Hepatic stellate cell (primary cell): ENCODE results near the gene COL4A1.

ENCODE experiments used
- DNase-seq: peaks from one replicate; pipeline ENCODE4 v3.0.0; 2011; ENCODE audit warnings: low spot score

The COL4A1 gene

DNA sequence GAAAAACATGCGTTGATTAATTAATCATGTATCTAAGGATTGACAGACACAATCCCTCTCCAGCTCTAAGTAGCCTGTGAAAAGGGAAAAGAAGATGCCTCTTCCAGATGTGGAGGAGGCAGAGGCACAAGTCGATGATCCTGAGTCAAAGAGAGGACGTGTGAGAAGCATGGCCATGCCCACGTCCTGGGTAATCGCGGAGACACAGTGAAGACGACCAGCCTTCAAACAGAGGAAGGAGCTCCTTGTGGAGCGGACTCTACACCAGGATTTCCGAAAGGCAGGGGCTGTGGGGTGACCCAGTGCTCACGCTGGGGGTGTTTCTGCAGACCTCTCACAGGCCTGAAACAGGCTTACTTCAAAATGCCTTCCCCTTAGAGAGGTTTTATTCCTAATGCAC lies 70.5 kb downstream of the COL4A1 start:
- DNase-seq = no peak

DNA sequence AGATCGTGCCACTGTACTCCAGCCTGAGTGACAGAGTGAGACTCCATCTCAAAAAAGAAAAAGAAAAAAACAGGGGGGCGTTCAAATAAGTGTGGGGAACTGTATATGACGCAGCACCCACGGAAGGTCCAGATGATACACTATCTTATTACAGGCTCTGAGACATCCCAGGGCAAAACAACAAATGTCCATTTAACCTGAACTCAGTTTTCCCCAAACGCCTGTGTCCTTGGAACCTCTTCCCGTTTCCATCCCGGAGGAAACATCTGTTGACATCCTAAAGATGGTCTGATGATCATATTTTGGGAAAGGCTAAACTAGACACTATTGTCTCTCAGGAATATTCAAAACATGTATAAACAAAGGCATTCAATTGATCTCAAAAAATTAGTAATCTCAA lies 72.4 kb downstream of the COL4A1 start:
- no peak for DNase-seq

DNA sequence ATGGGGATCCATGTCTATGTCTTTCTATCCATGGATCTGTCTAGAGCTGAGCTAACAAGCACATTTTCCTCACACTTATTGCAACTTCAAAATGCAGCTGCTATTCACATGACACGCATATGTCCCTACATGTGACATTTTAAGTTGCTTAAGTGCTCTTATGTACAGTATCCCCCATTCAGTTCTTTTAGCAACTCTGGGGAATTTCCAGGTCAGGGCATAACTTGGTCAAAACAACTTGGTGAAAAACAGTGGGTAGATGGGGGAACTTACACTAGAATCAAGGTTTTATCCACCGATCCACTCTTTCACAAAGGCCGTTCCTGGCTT lies 73.0 kb downstream of the COL4A1 start:
- no peak for DNase-seq

DNA sequence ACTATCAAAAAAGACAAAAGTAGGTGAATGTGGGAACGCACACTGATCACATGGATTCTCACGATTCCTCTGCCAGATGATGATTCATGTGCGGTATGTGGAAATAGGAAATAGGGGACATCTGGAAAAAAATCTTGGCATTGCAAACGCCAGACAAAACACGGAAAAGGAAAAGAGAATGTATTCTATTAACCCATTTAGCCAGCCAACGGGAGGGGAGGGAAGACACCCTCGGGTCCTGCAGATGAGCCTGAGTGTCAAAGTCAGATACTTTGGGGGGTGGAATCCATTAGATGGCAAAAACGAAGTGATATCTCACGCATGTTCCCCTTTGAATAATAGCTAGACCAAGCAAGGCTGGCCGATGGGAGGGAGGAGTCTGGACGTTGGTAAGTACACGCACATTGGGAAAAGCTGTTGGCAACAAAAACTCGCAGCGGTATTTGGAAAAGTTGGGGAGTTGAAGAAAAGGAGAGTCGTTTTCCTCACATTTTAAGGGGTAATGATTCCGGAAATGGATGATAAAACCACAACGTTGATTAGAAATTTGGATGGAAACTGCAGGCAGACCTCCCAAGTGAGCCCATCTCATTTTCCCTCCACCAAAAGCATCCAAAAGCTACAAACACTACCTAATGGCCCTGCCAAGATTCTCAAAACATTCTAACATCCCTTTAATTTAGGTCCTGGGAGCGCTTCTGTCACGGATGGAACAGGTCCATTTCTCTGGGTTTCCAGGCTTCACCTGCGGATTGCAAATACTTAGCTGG lies 73.6 kb downstream of the COL4A1 start:
- DNase-seq = peak; percentile 58

DNA sequence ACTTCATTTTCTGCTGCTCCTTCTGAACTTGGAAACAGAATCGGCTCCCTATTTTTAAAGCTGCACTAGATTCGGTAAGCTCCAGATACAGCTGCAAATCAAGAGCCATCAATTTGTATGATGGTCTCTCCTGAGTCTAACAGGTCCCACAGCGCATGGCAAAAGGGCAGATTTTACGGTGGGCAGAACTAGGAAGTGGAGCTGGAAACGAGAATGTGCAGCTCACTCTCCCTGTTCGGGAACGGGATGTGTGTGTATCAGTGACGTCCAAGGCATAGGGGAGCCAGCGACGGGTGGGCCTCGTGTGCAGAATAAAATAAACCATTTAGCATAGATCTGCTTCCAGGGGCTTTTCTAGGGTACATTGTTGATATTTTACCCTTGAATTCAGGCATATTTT lies 74.2 kb downstream of the COL4A1 start:
- DNase-seq = no peak

DNA sequence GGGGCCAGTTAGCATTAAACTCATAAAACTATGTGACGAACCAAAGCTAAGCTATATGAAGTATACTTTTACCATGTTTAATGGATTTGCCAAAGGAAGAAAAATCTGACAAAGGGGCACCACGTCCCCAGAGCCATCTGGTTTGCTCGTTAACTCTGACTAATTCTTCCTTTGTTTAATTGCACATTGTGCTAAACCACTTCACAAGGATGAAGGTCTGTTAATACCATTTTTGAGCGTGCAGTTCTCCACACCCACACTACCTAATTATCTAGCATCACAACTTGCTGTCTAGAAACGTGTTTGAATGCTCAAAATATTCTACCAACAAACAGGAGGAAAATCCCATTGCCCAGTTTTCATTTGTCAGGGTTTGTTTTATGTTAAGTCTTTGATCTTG lies 74.8 kb downstream of the COL4A1 start:
- no peak for DNase-seq

DNA sequence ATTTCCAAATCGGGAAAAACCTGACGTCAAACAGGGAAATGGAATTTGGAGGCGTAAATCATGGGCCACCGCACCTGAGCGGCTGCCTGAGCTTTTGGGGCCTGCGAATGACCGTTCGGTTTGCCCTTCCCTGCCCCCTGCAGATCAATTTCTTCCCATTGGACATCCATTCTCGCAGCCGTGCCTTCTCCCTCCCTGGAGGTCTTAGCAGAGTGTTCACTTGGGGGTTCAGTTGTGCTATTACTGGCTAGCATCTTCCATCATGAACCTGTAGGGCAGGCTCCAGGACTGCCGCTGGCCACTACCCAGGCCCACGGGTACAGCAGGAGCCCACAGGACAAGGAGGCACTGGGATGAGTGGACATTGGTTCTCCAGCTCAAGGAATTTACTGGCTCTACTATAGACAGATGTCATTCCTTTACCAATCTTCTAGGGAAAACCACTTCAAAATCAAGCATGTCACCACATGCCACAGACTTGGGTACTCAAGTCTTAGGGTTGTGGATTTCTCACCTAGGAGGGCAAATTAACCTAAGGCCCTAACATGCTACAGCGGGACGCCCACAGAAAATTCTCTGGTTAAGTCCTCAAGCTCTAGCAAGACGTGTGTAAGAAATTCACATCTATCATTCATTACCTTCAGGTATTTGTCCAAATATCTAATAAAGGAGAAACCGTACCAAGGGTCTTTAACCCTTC lies 75.5 kb downstream of the COL4A1 start:
- no peak for DNase-seq

DNA sequence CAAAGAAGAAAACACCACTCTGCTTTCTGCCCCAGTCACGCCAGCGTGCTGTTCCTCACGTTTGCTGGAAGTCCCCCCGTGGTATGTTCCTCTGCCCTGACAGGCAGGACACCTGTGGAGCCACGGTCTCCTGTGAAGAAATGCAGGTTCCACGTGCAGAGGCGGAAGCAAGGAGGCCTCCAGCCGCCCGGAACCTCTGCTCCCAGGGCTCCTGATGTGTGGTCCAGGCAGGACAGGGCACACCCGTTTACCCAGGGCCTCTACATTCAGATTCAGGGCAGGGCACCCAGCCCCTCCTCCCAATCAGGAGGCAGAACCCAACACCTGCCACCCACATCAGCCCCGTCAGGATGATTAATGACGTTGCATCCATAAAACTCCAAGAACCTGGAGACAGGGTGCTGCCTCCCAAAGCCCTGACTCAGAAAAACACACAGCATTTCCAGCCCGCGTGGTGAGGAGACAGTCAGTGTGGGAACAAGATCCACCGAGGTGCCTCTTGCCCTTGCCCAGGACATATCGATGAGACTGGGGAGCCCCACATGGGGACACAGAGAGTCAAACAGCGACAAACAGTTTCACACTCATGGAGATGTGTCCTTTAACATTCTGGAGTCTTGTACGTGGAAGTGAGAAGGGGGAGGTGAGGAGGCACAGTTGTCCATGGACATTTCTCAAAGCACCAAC lies 76.2 kb downstream of the COL4A1 start:
- DNase-seq = no peak

DNA sequence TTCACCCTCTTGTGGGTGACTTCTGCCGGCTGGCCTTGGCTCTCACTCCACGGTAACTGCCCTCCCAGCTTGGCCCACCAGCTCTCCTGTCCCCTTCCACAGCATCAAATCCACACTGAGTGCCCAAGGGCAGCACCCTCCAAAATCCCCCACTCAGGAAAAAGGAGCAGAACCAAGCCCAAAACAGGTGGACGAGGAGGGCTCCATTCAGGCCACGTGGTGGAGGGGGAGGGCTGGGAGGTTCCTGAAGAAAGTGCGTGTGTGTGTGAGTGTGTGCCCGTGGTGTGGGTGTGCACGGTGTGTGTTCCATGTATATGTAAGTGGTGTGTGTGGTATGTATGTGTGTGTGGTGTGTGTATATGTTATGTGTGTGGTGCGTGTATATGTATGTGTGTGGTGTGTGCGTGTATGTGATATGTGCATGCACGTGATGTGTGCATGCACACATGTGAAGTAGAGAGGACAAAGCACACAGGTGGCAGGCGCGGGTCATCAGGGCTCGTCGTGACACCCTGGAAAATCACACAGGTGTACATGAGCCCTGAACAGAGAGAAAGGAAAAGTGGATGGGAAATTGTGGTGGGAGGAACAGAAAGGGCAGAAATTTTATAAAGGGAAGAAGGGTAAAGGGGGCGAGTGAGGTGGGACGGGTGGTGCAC lies 76.9 kb downstream of the COL4A1 start:
- no peak for DNase-seq

DNA sequence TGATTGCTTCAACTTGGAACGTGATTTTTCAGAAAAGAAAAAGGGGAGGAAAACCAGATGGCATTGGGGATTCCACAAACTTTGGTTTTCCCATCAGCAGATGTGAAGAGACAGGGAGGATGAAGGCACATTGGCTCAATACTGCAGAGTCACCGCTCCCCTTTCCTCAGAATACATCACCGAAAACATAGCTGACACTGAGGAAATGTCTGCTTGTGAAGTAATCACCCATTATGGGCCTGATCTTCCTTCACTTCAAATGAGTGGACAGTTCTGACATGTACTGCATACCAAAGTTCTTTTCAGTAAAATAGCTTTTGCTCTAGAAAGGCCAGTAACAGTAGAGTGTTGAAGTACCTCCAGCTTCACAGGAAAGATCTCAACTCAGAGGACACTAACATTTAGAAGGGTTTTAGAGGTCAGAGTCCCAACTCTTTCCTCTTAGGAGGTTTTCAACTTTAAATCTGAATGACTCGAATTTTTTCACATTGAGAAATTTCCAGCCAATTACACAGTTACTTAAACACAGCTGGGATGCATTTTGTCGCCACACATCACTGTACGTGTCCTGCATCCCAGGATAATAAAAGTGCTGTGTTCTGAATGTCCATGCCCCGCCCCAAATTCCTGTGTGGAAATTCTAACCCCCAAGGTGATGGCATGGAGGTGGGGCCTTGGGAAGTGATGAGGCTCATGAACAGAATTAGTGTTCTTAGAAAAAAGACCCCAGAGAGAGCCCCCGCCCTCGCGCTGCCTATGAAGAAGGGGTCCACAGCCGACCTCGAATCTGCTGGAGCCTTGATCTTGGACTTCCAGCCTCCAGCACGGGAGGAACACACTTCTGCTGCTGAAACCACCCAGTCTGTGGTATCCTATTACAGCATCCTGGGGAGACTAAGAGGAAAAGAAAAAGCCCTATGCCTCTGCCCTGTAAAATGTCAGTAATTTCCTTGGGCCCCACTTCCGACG lies 77.7 kb downstream of the COL4A1 start:
- no peak for DNase-seq

DNA sequence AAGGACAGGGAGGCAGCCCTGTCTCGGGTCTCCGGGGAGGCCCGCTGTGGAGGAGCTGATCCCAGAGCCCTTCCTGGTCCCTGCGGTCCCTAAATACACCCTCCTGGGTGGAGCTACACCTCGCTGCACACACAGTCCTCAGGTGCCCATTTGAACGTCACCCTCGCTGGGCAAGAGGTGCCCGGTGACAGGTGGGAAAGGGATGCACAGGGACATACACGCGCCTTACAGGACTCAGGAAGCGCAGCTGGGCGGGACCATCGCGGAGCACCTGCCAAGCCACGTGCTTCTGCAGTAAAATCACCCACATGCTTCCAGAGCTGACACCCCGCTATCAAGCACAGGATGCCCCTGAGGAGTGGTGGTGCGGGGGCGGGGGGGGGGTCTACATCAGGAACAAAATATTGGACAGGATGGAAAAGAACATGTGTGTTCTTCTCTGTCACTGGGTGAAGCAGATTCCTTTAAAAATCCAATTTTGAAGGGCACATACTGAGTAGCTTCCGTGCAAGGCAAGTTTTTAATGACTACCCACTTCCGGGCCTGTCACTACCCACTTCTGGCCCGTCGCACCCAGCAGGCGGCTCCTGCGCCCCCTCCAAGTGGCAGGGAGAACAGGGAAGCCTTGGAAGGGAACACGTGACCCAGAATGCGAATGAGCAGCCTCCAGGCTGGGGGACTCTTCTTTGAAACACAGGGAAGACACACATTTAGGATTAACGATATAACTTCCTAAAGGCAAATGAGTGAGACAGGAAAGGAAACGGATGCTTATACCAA lies 78.9 kb downstream of the COL4A1 start:
- no peak for DNase-seq

DNA sequence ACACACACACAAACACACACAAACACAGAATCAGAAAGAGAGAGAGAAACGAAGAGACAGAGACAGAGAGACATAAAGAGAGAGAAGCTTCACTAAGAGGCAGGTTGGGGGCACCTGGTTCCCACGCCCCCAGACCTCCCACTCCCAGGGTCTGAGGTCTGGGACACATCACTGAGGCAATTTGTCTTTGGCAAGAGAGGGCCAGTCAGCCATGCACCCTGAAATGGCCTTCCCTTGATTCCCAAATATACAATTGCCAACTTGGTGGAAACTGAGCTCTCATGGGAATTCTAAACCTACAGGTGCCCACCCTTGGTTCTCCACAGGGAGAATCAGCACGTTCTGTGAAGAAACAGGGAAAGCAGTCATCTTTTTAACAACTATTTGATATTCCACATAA lies 79.5 kb downstream of the COL4A1 start:
- DNase-seq = no peak

DNA sequence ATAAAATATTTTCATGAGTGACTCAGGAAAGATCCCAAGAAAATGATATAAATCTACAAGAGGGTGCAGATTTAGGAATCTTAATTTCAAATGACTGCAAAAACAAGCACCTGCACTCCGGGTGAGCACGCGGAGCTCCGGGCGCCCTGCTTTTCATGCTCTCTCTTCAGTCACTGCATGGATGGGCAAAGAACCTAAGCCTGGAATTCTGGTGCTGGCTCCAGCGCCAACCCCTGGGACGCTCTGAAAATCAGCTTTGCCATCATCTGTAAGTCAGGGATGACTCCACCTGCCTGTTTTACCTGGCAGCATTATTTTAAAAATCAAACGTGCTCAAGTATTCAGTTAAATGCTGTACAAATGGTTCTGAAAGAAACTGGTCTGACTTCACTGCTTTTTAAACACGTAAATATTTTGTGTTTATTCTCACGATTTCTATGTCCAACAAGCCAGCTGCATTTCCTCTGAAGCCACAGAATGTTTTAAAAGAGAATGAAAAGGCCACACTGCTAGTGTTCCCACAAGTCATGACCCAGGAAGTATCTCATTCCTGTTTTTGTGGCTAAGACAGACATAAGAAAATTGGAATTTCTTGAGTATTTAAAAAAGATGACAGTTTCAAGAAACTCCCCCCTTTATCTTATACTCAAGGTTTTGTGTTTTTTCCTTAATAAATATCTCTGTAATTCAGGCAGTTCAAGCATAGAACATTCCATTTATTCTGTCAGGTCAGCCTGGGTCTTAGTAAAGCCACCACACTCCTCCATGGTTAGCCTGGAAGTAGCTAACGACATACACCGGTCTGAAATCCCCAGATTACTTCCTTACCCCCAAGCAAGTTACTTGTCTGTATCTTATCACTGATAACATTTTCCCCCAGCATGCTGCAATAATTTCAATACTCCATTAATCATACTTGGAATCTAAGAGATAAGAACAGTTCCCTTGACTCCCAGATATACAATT lies 81.1 kb downstream of the COL4A1 start:
- no peak for DNase-seq

DNA sequence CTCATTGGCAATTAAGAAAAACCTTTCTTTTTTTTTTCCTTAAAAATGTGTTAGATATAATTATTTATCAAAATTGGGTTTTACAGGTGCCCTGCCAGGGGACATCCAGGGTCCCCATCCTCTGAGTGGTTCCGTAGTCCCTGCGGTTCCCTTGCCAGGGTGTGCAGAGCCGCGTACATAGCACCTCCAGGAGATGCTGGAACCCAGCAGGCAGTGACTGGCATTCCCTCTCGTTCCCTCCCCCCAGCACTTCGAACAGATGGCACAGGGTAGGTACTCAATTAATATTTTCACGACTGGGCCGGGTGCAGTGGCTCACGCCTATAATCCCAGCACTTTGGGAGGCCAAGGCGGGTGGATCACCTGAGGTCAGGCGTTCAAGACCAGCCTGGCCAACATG lies 82.0 kb downstream of the COL4A1 start:
- DNase-seq = no peak

DNA sequence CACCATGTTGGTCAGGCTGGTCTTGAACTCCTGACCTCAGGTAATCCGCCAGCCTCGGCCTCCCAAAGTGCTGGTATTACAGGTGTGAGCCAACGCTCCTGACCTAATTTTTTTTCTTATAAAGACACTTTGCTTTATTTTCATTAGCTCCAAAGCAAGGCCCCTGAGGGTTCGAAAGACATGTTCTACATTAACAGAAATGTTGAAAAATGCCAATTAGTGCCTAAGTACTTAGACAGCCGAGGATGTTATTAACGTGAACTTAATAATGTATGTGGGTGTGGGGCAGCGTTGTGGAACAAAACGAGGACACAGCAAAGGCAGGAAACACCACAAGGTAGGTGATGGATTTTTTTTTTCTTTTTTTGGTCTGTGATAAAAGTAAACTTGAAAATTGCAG lies 82.4 kb downstream of the COL4A1 start:
- no peak for DNase-seq

DNA sequence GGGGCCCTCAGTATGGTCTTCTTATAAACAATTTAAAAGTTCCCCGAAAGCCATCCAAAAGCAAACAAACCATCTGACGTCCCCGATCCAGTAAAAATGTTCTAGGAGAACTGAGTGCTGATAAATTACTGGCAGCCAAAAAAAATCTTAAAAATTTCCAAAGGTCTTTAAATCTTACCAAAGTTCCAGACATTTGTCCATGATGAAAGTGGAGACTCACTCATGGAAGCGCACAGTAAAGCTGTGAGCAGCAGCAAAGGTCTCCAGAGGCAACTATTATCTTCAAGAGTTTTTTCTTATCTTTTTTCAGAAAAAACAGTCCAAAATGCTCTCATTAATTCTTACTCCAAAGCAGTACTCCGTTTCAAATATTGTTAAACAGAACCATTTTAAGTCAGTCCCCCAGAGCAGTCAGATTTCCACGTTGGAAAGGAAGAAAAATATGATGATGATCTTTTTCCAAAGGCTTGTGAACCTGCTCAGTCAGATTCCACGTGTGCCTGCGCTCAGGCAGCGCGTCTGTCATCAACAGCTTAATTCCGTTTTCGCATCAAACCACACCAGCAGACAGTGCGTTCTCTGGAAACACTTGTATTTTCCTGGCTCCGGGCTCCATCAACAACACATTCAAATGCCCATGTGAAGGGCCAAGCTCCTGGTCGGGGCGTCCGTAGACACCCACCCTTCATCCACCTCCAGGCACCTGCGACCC lies 85.4 kb downstream of the COL4A1 start:
- no peak for DNase-seq

DNA sequence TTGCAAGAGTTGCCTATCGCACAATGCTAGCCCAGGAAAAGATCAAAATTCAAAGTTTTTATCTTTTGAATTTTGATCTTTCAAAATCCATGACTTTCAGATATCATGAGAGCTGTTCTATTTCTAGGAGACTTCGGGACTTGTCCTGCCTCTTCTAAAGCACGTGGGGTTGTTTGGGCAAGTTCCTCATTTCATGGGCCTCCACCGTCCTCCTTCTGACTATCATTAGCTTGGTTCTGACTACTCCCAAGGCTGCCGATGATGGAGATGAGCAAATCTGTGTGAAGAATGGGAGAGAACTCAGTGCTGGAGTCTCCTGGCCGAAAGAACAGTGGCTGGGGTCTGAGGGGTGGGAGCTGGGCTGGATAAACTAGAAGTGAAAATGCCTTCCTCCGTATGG lies 86.5 kb downstream of the COL4A1 start:
- no peak for DNase-seq

DNA sequence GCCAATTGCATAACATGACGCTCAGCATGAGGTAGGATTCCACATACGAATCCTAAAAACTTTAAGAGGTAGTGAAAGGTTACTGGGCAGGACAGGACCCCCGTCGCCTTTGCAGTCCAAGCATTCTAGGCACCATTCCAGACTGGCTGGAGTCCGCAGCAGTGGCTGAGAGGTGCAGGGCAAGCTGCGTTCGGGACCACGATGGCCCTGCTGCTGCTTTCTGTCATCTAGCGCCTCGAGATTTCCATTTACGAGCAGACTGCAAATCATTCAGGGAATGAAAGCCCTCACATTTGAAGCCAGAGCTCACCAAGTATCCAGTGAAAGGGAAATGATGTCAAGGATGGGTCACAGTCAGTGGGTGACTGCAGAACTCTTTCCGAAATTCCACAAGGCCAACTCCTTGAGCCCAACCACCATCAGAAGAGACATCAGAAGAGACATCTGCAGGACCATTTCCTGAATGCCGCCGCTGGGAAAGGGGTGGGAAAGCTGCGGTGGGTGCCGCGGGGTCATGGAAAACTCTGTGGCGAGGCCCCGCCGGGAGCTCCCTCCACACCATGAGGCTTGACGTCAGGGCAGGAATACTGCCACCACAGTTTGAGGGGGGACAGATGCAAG lies 88.3 kb downstream of the COL4A1 start:
- DNase-seq = peak; percentile 36

DNA sequence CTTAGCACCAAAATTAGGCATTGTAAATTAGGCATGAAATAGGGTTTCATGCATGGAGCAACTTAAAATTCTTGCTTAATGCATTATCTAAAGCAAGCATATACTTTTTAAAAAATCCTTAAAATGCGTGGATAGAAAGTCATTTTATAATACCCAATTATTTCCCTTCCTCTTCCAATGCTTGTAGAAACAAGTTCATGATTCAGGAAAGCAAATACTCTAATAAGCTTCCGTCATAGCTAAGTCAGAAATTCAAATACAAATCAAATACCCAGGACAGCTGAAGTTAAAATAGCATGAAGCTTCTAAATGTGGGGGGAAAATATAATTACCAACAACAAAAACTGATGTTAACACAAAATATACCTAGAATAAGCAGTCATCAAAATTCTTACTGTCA lies 89.1 kb downstream of the COL4A1 start:
- no peak for DNase-seq
